Loucy (cell line): ENCODE data around the gene FRMD4A.

ENCODE experiments used
- CTCF ChIP-seq: fragments of 200-600 bp; sonication (generic); conservative IDR thresholded peaks from 2 replicates; pipeline ENCODE4 v1.5.1; 2014; ENCODE audit warnings: mild to moderate bottlenecking, antibody characterized with exemption, low read length
- EZH2phosphoT487 ChIP-seq: fragments of 200-600 bp; IDR thresholded peaks from 2 replicates; pipeline ENCODE4 v1.6.1; 2018; ENCODE audit warnings: antibody characterized with exemption, mild to moderate bottlenecking, moderate library complexity, borderline replicate concordance

- TF ChIP-seq CTCF = no peak
- TF ChIP-seq EZH2phosphoT487 = no peak
These were observed 361.5 kb downstream of the FRMD4A start for GRCh38 chr10:13969118-13969791.
